COLO829 (cell line): Measurements from ENCODE around the gene MZT2A.
"Not testable (repeated sequence)": the region's sequence is repeated elsewhere in the genome, so short reads cannot be mapped to it uniquely, and the experiment has no call there.

Experiments
- DNase-seq: peaks from one replicate; pipeline ENCODE4 v3.0.0; 2012; ENCODE audit warnings: low spot score

MZT2A gene

DNA sequence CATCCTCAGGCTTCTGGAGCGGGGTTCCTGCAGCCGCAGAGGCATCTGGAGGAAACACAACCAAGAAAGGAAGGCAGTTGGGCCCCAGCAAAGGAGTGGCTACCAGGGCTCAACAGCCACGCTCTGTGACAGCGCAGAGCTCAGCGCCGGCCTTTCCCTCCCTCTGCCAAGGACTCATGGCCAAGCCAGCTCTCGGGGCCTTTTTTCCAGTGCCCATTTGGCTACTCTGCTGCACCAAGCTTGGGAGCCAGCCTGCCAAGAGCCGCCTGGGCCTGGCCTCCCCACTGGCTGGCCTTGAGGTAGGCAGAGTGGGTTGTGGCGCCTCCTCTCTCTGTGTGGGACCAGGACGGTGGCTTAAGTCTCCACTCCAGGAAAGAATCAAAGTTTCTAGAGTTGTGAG lies 28.3 kb upstream of the MZT2A start:
- no peak for DNase-seq

DNA sequence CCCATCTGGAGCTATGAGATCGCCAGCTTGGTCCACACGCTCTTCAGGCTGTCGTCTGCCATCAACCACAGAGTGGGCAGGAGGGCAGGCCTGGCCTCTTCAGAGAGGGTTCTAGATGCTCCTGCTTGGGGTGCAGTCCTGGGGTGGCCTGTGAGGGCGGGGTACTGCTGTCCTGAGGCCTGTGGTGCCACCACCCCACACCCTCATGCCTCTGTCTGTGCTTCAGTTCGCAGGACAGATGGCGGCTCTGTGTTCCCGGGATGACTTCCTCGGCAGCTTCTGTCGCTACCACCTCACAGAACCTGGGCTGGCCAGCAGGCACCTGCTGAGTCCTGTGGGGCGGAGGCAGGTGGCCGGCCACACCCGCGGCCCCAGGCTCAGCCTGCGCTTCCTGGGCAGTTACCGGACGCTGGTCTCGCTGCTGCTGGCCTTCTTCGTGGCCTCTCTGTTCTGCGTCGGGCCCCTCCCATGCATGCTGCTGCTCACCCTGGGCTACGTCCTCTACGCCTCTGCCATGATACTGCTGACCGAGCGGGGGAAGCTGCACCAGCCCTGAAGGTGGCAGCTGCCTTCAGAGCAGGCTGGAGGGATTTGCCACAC lies 27.8 kb upstream of the MZT2A start:
- not testable (repeated sequence) for DNase-seq

DNA sequence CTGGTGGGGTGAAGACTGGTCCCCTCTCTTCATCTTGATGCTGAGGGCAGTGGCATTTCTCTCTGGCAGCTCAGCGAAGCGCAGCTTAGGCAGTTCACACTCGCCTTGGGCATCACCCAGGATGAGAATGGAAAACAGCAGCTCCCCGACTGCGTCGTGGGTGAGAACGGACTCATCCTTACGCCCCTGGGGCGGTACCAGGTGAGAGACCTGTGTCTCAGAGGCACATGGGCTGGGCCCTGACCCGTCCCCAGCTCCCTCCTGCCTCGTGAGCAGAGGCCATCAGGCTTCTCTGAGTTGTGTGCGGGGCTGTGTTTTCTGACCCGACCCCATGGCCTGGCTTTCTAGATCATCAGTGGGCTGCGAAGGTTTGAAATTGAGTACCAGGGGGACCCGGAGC lies 27.3 kb upstream of the MZT2A start:
- DNase-seq = no peak

DNA sequence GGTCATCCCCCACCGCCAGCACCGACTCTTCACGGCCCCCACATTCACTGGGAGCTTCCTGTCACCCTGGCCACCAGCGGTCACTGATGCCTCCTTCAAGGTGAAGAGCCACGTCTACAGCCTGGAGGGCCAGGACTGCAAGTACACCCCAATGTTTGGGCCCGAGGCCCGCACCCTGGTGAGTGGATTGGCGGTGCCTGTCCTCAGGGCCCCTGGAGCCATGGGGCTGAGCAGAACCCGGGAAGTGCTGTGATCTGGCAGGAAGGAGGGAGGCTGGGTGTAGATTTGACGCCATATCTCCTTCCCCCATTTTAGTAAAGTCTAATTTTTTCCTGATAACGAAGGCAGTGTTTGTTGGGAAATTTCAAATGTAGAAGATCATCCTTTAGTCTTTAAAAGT lies 26.3 kb upstream of the MZT2A start:
- DNase-seq = not testable (repeated sequence)

DNA sequence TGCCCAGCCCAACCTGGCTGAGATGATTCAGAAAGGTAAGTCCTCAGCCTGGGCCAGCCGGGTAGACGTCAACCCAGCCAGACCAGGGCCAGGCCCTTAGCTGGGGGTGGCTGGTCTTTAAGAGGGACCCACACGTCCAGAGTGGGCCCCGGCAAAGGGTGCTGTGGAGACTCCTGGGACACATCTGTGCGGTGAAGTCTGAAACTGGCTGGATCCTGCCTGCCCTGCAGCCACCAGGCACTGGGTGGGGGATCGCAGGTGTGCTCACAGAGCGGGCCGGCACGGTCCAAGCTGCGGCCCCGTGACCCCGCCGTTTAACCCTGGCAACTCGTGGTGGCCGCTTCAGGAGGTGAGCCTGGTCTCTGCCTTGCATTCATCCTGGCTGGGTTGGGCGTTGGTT lies 25.7 kb upstream of the MZT2A start:
- DNase-seq = not testable (repeated sequence)

DNA sequence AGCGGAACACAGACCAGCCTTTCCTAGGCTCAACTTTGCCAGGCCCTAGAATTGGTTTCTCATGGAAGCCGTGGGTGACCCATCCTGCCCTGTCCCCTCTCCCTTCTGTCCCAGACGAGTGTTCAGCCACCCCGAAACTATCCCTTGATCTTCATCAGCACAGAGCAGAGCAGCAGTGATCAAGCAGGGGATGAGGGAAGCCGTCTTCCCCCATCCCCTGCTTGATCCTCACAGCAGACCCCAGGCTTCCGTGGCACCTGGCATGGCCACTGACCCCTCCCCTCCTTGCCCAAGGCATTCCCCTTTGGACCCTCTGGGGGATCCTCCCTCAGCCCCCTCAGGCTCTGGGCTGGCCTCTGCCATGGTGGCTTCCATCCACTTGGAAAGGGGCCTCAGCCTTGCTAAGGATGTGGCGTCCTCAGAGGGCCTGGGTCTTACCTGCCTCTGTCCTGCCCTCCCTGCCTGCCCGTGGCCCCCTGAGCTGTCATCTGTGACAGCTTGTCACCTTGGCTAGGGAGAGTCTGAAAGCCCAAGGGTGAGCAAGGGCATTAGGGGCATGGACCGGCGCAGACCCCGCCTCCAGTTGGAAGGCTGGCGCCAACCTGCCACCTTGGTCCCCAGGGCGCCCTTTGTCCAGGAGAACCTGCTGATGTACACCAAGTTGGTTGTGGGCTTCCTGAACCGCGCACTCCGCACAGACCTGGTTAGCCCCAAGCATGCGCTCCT lies 25.1 kb upstream of the MZT2A start:
- no peak for DNase-seq

DNA sequence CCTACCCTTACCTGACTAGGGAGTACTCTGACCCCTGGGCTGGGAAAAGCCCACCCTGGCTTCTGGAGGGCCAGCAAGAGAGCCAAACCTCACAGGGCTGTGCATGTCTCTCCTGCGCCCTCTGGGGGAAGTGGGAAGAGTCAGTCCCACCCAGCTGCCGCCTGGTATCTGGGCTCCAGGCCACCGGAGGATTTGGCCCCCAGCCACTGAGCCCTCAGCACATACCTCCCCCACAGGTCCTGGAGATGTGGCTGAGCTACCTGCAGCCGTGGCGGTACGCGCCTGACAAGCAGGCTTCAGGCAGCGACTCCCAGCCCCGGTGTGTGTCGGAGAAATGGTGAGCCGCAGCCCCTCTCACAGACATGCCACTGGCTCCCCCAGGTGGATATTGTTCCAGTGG lies 24.4 kb upstream of the MZT2A start:
- not testable (repeated sequence) for DNase-seq

DNA sequence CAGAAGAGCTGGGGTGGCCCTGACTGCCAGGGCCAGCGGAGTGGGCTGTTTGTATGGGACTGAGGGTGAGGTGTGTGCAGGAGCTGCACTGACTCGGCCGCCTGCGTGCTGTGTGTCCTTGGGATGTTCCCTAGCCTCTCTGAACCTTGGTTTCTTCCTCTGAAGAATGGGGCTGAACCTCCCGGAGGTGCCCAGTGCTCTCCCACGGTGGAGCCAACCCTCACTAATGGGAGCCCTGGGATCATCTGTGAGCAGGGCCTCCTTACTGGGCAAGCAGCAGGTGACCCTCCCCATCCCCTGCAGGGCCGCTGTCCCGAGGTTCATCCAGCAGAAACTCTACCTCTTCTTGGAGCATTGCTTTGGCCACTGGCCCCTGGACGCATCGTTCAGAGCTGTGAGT lies 23.8 kb upstream of the MZT2A start:
- DNase-seq = no peak

DNA sequence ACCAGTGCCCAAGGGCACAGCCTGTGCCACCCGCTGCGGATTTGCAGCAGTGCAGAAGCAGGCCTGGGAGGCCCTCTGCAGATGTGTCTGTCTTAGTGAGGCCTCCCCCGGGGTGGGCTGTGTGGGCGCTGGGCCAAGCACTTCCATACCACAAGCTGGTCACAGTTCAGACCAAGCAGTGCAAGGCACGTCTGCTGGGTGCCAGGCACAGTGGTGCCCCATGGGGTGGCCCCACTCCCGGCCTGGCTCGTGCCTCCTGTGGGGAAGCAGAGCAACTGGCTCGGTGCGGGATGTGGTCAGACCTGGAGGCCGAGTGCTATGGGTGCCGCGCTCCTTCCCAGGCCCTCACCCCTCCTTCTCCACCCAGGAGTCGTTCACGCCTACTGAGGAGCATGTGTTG lies 23.0 kb upstream of the MZT2A start:
- DNase-seq = not testable (repeated sequence)

DNA sequence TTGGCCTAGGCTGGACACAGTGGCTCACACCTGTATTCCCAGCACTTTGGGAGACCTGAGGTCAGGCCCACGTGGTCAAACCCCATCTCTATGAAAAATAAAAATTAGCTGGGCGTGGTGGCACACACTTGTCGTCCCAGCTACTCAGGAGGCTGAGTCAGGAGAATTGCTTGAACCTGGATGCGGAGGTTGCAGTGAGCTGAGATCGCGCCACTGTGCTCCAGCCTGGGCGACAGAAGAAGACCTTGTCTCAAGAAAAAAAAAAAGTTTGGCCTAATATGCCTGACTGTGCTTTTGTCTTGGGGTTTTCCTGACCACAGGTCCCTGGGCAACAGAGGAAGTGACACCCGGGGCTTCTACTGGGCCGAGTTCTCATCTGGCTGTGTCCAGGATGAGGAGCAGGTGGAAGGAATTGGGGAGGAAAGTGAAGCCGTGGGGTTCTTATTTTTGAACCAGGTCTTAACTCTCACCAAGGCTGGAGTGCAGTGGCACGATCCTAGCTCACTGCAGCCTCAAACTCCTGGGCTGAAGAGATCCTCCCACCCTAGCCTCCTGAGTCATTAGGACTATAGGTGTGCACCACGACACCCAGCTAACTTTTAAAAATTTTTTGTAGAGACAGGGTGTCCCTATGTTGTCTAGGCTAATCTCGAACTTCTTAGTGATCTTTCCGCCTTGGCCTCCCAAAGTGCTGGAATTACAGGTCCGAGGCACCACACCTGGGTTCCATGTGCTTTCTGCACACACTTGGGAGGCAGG lies 22.4 kb upstream of the MZT2A start:
- not testable (repeated sequence) for DNase-seq

DNA sequence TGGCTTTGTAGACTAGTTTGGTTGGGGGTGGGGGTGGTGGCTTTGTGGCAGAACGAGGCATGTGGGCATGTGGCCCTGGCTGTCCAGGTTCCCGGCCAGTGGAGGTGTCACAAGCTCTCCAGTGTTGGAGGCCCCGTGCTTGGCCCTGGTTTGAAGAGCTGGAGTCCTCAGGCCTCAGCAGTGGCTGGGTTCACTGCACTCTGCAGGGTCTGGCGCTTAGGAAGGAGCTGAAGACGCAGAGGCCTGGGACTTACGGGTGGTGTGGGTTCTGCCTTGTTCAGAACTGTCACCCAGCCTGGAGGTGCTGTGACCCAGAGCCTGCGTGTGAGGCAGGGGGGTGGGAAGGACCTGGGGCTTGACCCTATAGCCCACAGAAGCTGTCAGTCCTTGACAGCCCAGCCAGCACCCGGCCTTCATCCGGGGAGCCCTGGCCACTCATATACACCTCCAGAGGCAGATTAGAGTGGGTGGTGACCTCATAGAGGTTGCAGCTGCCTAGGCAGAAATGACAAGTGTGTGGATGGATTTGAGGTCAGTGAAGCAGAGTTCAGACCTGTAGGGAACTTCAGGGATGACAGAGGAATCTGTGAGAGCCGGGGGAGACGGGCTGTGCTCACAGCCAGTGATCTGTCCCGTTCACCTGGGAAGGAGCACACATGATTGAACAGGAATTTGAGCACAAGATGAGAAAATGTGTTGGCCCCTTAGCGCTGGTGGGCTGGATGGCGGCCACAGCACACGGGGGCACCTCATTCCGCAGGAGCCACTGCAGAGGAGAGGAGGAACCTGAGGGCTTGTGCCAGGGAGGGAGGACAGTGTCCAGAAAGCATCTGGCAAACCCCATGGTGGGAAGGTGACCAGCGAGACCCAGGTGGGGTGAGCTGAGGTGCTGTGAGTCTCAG lies 20.0 kb upstream of the MZT2A start:
- DNase-seq = not testable (repeated sequence)

DNA sequence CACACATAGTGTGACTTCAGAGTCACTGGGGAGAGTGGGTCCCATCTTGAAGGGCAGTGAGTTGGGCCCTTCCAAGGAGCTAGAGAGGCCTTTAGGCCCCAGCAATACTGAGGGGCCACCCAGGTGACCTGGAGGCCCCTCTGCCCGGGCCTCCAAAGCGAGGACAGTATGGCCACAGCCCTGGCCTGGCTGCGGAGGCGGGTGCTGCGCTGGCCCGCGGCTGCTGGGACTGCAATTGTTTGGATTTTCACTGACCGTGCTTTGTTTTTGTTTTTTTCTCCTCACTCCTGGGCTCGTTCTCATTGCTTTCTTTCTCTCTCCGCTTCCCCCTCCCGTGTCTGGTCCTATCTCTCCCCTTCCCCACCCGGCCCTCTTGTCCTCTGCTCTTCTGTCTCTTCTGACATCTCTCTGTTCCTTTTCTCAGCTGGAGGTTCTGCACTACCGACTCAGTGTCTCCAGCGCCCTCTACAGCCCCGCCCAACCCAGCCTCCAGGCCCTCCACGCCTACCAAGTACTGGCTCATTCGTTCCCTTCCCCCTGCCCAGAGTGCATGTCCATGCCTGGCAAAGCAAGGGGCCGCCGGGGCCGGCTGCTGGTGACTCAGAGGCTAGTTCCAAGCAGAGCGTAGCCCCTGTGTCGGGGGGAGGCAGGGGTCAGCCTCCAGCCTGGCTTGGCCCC lies 19.2 kb upstream of the MZT2A start:
- not testable (repeated sequence) for DNase-seq

DNA sequence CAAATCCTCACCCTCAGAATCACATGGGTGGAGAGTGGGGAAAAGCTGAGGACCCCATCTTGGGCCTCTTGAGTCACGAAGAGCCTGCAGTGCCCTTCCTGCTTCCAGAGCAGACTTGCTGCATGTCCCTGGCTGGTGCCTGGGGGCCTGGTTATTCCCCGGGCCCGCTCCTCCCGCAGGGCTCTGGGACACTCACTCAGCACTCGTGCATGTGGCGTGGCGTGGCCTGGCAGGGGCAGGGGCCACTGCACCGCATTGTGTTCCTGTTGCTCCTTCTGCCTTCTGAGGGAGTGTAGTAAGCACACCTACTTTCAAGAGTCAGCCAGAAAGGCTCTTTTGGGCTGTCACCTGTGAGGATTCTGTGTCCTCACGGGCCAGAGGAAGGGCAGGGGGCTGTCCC lies 17.4 kb upstream of the MZT2A start:
- DNase-seq = no peak

DNA sequence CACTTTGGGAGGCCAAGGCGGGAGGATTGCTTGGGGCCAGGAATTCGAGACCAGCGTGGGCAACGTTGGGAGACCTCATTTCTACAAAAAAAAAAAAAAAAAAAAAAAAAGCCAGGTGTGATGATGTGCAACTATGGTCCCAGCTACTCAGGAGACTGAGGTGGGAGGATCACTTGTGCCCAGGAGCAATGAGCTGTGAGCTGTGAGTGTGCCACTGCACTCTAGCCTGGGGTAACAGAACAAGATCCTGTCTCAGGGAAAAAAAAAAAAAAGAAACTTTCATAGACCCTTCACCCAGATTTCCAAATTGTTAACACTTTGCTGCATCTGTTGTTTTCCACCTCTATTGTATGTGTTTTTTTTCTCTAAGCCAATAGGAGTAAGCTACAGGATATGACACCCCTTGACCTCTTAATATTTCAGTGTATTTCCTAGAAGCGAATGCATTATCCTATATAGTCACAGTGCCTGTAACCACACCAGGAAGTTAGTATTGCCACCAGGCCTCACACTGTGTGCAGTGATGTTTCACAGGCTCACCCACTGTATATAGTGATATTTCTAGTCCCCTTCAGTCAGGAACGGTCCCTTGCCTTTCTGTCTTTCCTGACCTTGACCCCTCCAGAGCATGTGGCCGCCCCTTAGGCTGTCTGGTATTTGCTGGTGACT lies 12.0 kb upstream of the MZT2A start:
- DNase-seq = not testable (repeated sequence)

DNA sequence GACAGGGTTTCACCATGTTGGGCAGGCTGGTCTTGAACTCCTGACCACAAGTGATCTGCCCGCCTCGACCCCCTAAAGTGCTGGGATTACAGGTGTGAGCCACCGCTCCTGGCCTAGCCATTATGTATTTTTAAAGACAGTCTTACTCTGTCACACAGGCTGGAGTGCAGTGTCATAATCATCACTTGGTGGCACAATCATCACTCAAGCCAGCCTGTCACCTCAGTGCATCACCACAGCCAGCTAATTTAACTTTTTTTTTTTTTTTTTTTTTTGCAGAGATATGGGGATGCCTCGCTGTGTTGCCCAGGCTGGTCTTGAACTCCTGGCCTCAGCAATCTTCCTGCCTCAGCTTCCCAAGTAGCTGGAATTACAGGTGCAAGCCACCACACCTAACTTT lies 11.4 kb upstream of the MZT2A start:
- DNase-seq = not testable (repeated sequence)

DNA sequence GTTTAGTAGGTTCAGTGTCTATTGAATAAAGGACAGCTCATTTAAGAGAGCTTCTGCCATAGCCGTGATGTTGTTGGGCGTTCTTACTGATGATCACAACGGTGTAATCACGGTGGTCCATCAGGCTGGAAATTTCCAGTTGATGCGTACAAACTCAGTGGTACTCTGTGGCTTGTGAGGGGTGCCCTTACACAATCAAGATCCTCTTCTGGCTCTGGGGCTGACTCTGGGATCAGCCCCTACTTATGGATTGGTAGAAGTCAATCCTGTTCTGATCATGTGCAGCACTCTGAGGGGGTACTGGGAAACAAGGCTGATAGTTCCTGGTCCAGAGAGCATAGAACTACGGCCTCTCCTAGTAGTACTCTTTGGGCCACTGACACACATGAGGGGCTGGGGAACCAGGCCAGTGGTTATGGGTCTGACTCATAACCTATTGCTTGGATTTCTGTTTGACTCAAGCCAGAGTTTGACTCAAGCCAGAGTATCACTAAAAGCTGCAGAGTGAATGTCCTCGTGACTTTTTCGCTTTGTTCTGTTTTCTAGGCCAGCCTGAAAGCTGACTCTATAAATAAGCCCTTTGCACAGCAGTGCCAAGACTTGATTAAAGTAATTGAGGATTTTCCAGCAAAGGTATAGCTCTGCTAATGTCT lies 6.2 kb upstream of the MZT2A start:
- not testable (repeated sequence) for DNase-seq

DNA sequence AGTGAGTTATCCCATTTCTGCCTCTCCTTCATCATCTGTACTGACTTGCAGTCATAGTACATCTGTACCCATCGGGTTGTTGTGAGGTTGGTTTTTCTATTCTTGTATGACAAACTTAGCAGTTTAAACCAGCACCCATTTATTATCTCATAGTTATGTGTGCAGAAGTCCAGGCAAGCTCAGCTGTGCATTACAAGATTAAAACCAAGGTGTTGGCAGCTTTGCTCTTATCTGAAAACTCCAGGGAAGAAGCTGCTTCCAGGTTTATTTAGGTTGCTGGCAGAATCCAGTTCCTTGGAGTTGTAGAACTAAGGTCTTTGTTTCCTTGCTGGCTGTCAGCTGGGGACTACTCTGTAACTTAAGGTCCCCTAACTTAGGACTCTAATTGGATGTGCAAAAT lies 3.3 kb upstream of the MZT2A start:
- DNase-seq = not testable (repeated sequence)

DNA sequence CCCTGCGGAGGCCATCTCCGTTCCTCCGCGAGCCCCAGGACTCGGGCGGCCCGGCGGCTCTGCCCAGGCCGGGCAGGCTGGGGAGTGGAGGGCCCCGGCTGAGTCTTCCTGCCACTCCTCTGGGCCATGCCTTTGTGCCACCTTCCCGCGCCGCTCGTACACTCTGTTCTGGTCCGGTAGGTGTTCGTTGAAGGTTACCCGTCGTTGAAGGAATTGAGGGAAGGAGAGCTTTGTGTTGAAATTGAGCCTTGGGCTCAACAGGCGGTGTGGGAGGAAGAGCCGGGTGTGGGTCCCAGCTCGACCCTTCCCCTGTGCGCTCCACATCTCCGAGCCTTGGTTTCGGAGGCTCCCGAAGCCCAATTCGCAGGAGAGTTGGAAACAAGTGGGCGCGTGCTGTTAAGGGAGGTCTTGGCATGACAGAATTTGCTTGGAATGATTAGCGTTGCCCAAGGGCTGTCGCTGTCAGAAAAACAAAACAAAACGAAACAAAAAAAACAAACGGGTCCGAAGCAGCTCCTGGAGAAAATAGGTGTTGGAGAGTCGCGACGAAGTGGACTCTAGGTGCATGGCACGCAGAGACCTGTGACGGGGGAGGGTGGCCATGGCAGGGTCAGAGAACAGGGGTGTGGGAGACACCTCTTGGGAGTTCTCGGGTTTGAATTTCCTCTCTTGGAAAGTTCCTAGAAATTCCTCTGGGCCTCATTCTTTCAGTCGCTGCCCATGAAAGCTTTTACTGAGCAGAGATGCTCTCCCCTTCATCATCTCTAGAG lies 1.2 kb upstream of the MZT2A start:
- no peak for DNase-seq

DNA sequence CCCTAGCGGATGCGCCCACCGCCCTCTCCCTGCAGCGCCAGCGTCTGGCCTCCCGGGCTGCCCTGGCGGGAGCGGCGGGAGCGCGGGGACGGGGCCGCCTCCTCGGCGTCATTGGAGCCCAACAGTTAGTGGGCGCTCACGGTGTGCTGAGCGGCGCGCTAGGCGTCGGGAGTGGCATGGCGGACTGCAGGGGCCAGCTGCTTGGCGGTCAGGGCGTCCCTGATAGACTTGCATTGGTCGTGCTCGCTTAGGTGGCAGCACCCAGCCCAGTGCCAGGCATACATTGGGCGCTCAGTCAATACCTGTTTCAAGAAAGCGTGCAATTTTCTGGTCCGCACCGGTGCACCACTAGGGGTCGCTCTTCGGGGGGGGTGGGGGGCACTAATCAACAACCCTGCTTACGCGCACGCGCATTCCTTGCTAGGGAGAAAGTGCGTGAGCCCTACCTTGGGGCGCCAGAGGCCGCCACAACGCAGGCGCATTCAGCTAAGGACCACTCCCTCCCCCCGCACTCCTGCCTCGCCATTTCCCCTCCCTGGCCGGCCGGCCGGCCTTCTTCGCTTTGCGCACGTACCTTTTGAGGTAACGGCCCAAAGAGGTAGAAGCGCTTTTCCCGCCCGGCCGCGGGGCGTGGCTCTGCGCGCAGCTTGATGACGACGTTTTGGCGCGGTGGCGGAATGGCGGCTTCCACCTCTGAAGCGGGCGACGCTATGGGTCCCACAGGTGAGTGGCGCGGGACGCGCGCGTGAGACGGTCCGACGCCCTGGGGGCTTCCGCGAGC lies 411 bp upstream of the MZT2A start:
- peak; percentile 98 for DNase-seq
